Hepatocyte (in vitro differentiated cells): ENCODE data around the gene EPHB6.

Source experiments
- EZH2 ChIP-seq: fragments of 200-600 bp; sonication (generic); IDR thresholded peaks from 2 replicates; pipeline ENCODE4 v1.6.1; 2016; ENCODE audit warnings: antibody characterized with exemption, mild to moderate bottlenecking, borderline replicate concordance
- TF ChIP-seq, protein P1 (sequence below): fragments of 200-600 bp; sonication (generic); IDR thresholded peaks from 2 replicates; pipeline ENCODE4 v1.5.1; 2016; ENCODE audit warnings: antibody characterized with exemption, mild to moderate bottlenecking; ENCODE audit not compliant: poor library complexity

DNA sequence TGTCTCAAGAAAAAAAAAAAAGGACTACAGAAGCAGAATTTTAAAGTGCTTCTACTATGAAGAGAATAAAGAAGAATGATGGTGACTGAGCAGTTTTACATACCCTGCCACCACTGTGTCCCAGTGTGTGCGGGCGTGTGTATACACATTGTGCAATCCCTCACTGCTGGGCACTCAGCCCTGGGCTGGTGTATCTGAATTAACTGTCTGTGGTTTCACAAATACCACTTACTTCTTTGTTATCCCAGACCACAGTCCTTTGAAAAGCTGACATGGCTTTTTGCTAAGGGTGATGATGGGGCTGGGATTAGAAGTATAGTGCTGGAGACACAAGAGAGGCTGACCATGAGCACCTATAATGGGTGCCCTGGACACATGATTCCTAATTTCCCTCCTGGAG, 51.8 kb downstream of the EPHB6 start:
- TF ChIP-seq, protein P1, sequence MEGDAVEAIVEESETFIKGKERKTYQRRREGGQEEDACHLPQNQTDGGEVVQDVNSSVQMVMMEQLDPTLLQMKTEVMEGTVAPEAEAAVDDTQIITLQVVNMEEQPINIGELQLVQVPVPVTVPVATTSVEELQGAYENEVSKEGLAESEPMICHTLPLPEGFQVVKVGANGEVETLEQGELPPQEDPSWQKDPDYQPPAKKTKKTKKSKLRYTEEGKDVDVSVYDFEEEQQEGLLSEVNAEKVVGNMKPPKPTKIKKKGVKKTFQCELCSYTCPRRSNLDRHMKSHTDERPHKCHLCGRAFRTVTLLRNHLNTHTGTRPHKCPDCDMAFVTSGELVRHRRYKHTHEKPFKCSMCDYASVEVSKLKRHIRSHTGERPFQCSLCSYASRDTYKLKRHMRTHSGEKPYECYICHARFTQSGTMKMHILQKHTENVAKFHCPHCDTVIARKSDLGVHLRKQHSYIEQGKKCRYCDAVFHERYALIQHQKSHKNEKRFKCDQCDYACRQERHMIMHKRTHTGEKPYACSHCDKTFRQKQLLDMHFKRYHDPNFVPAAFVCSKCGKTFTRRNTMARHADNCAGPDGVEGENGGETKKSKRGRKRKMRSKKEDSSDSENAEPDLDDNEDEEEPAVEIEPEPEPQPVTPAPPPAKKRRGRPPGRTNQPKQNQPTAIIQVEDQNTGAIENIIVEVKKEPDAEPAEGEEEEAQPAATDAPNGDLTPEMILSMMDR = no peak
- no peak for TF ChIP-seq EZH2
